IMR-90 (cell line): Measurements from ENCODE around the gene PTPRH. TPM values are rescaled to one million over a fixed set of nuclear protein-coding genes. Genes with fewer than 3 reads are reported as not detected.

ENCODE experiments used
- ATAC-seq: fragments of 200-7000 bp; cut with Tn5 transposase; 2 replicates; pipeline ENCODE4 v1.9.1; 2020; ENCODE audit warnings: low read depth, mild to moderate bottlenecking, moderate library complexity
- BruUV-seq: library from RNA; stranded (reverse); fragments of 400-500 nt; replicated peaks from 2 replicates; lab custom pipeline; 2021; lab: Mats Ljungman, UMichigan
- CTCF ChIA-PET: fragments of 300-600 bp; formaldehyde crosslinking; extraction: SDS; loops from one replicate; lab custom pipeline; 2021; ENCODE audit warnings: antibody characterized with exemption; lab: Yijun Ruan, JAX
- POLR2A ChIA-PET: fragments of 300-600 bp; sonication (Branson Sonifier 250); formaldehyde crosslinking; loops from one replicate; lab custom pipeline; 2022; ENCODE audit warnings: antibody characterized with exemption; ENCODE audit not compliant: unreplicated experiment; lab: Charles Lee
- DNase-seq: peaks from one replicate; pipeline ENCODE4 v3.0.0; 2013
- H2AFZ ChIP-seq: replicated peaks from 2 replicates; pipeline ENCODE3; 2013; ENCODE audit warnings: low read length, mild to moderate bottlenecking; ENCODE audit not compliant: poor library complexity
- H2AK5ac ChIP-seq: 2 replicates; pipeline ENCODE4 v1.6.1; 2013; ENCODE audit warnings: low read depth, low read length, inconsistent platforms
- H2AK9ac ChIP-seq: replicated peaks from 2 replicates; pipeline ENCODE3; 2013; ENCODE audit warnings: mild to moderate bottlenecking, low read depth, low read length, moderate library complexity; ENCODE audit not compliant: poor library complexity
- H2BK120ac ChIP-seq: 2 replicates; pipeline ENCODE4 v1.6.1; 2013; ENCODE audit warnings: low read depth, low read length, inconsistent platforms
- H2BK15ac ChIP-seq: 3 replicates; pipeline ENCODE4 v1.6.1; 2013; ENCODE audit warnings: low read depth, low read length, inconsistent platforms
- H2BK20ac ChIP-seq: 2 replicates; pipeline ENCODE4 v1.6.1; 2013; ENCODE audit warnings: low read depth, mild to moderate bottlenecking, inconsistent platforms, low read length, moderate library complexity
- H2BK5ac ChIP-seq: 2 replicates; pipeline ENCODE4 v1.6.1; 2013; ENCODE audit warnings: mild to moderate bottlenecking, low read depth, low read length, inconsistent platforms; ENCODE audit not compliant: poor library complexity, severe bottlenecking
- H3K14ac ChIP-seq: replicated peaks from 2 replicates; pipeline ENCODE4 v1.6.1; 2013; ENCODE audit warnings: low read depth, low read length, inconsistent platforms
- H3K18ac ChIP-seq: 2 replicates; pipeline ENCODE4 v1.6.1; 2013; ENCODE audit warnings: low read depth, low read length, control low read depth
- H3K23ac ChIP-seq: 2 replicates; pipeline ENCODE4 v1.6.1; 2013; ENCODE audit warnings: low read depth, low read length, inconsistent platforms
- H3K27ac ChIP-seq: 2 replicates; pipeline ENCODE4 v1.5.1; 2013; ENCODE audit warnings: mild to moderate bottlenecking, control low read depth, low read length; ENCODE audit not compliant: insufficient read depth
- H3K27me3 ChIP-seq: 2 replicates; pipeline ENCODE4 v1.6.1; 2013; ENCODE audit warnings: low read length; ENCODE audit not compliant: control insufficient read depth, insufficient read depth
- H3K36me3 ChIP-seq: 2 replicates; pipeline ENCODE4 v1.6.1; 2013; ENCODE audit warnings: low read length, mixed read lengths; ENCODE audit not compliant: control insufficient read depth, insufficient read depth
- H3K4ac ChIP-seq: 2 replicates; pipeline ENCODE4 v1.6.1; 2013; ENCODE audit warnings: low read depth, low read length, inconsistent platforms
- H3K4me1 ChIP-seq: 2 replicates; pipeline ENCODE4 v1.6.1; 2013; ENCODE audit warnings: low read length, mixed read lengths; ENCODE audit not compliant: control insufficient read depth, insufficient read depth
- H3K4me2 ChIP-seq: 2 replicates; pipeline ENCODE4 v1.6.1; 2013; ENCODE audit warnings: low read depth, mild to moderate bottlenecking, control low read depth, low read length, moderate library complexity
- H3K4me3 ChIP-seq: 2 replicates; pipeline ENCODE4 v1.5.1; 2013; ENCODE audit warnings: low read depth, mild to moderate bottlenecking, control low read depth, low read length, moderate library complexity; ENCODE audit not compliant: insufficient read depth
- H3K56ac ChIP-seq: 2 replicates; pipeline ENCODE4 v1.6.1; 2013; ENCODE audit warnings: low read length, inconsistent platforms; ENCODE audit not compliant: insufficient read depth; ENCODE audit errors: extremely low read depth
- H3K79me1 ChIP-seq, 2 experiments: 2 replicates each; pipeline ENCODE4 v1.6.1; 2013; ENCODE audit warnings: low read length in 2 of 2, inconsistent platforms in 1 of 2, low read depth in 1 of 2
- H3K9ac ChIP-seq: 2 replicates; pipeline ENCODE4 v1.6.1; 2013; ENCODE audit warnings: low read depth, low read length, control low read depth
- H3K9me1 ChIP-seq: 2 replicates; pipeline ENCODE4 v1.6.1; 2013; ENCODE audit warnings: low read length, inconsistent platforms; ENCODE audit not compliant: insufficient read depth
- H3K9me3 ChIP-seq: 2 replicates; pipeline ENCODE4 v1.6.1; 2013; ENCODE audit warnings: low read length; ENCODE audit not compliant: control insufficient read depth, insufficient read depth
- H4K20me1 ChIP-seq: 2 replicates; pipeline ENCODE4 v1.6.1; 2013; ENCODE audit warnings: low read length, inconsistent platforms; ENCODE audit not compliant: insufficient read depth
- H4K5ac ChIP-seq: 2 replicates; pipeline ENCODE4 v1.6.1; 2013; ENCODE audit warnings: mild to moderate bottlenecking, low read depth, low read length, control low read depth
- H4K8ac ChIP-seq, 2 experiments: 2 replicates each; pipeline ENCODE4 v1.6.1; 2013; ENCODE audit warnings: low read depth in 2 of 2, low read length in 2 of 2, control low read depth in 1 of 2, inconsistent platforms in 1 of 2
- H4K91ac ChIP-seq: 2 replicates; pipeline ENCODE4 v1.6.1; 2013; ENCODE audit warnings: low read depth, low read length, inconsistent platforms; ENCODE audit not compliant: insufficient read depth
- BHLHE40 ChIP-seq: fragments of 150-350 bp; IDR thresholded peaks from 2 replicates; pipeline ENCODE4 v1.6.1; 2016; ENCODE audit warnings: mild to moderate bottlenecking, low read depth, low read length
- CEBPB ChIP-seq: IDR thresholded peaks from 2 replicates; pipeline ENCODE4 v1.6.1; 2012; ENCODE audit warnings: low read depth, low read length, improper control_type of control experiment
- FOS ChIP-seq: fragments of 150-350 bp; IDR thresholded peaks from 2 replicates; pipeline ENCODE4 v1.6.1; 2016; ENCODE audit warnings: low read depth, low read length
- MAFK ChIP-seq: IDR thresholded peaks from 2 replicates; pipeline ENCODE4 v1.6.1; 2012; ENCODE audit warnings: low read depth, low read length, improper control_type of control experiment
- NFE2L2 ChIP-seq: fragments of 150-350 bp; IDR thresholded peaks from 2 replicates; pipeline ENCODE4 v1.6.1; 2016; ENCODE audit warnings: low read depth, mild to moderate bottlenecking, low read length
- RAD21 ChIP-seq: IDR thresholded peaks from 2 replicates; pipeline ENCODE4 v1.6.1; 2012; ENCODE audit warnings: low read length, improper control_type of control experiment
- RCOR1 ChIP-seq: IDR thresholded peaks from 2 replicates; pipeline ENCODE4 v1.6.1; 2012; ENCODE audit warnings: mild to moderate bottlenecking, low read length, improper control_type of control experiment; ENCODE audit not compliant: insufficient replicate concordance
- WGBS, 2 experiments: methylation state at CpG; one replicate each; pipeline versions ENCODE4 v1.1.5 to v1.1.7; 2013; ENCODE audit warnings: missing lambda C conversion rate in 2 of 2; ENCODE audit not compliant: insufficient read length in 1 of 2; ENCODE audit errors: extremely low coverage in 2 of 2; 5-methylcytosine and 5-hydroxymethylcytosine counted together
- dilution Hi-C: fragments of 300-500 bp; cut with HindIII; formaldehyde crosslinking; loops from one replicate; pipeline ENCODE4 v1.14.3; 2018; ENCODE audit warnings: low sequenced_read_pairs; ENCODE audit not compliant: unreplicated experiment
- in situ Hi-C: fragments of 300-500 bp; cut with MboI; formaldehyde crosslinking; loops from 3 replicates; pipeline ENCODE4 v1.14.3; 2019; ENCODE audit warnings: low sequenced_read_pairs, inconsistent platforms, mixed read lengths
- intact Hi-C: fragments of 100-400 bp; cut with micrococcal nuclease; formaldehyde crosslinking; loops from 2 replicates; pipeline ENCODE4 v1.10.0; 2022
- polyA plus RNA-seq, 3 experiments: library from polyadenylated mRNA; depleted of rRNA; stranded (reverse); fragments of >200 nt; gene quantifications; 2 replicates each; pipeline ENCODE4 v1.2.3, GENCODE V29; 2012; ENCODE audit warnings: low replicate concordance in 1 of 3
- total RNA-seq: library from RNA; depleted of rRNA; stranded (reverse); fragments of >200 nt; gene quantifications from 2 replicates; pipeline ENCODE4 v1.2.3, GENCODE V29; 2012
- TF ChIP-seq, protein P1 (sequence below): conservative IDR thresholded peaks from 2 replicates; pipeline ENCODE4 v1.5.1; 2012; ENCODE audit warnings: mild to moderate bottlenecking, low read depth, low read length, improper control_type of control experiment
- TF ChIP-seq, protein P2 (sequence below): fragments of 150-350 bp; IDR thresholded peaks from 2 replicates; pipeline ENCODE4 v1.6.1; 2016; ENCODE audit warnings: low read depth, mild to moderate bottlenecking, low read length, moderate library complexity, borderline replicate concordance
- TF ChIP-seq, protein P3 (sequence below): fragments of 150-350 bp; IDR thresholded peaks from 2 replicates; pipeline ENCODE4 v1.6.1; 2017; ENCODE audit warnings: mild to moderate bottlenecking, antibody characterized with exemption, low read length, low read depth

Gene PTPRH
- total and polyA plus RNA-seq, 2 of the 4 experiments (the other 2 are of a cell fraction): 1.3 to 3.4 TPM

DNA sequence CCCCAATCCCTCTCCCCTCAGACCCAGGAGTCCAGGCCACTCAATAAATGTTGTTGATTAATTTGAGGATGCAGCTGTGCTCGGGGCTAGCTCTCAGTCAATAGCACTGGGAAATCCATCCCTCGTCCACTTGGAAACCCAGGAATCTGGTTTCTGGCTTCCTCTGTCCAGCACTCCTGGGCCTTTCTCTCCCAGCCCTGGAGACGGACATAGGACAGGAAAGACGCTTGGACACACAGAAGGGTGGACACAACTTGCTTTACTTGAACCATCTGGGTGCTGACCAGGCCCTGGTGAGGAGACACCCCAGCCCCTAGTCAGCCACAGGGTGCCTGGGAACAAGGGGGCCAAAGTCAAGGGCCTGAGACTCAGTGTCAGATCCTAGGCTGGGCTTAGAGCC is 50.9 kb downstream of the PTPRH start:
- H3K23ac ChIP-seq: no peak overlapping the region
- no peak overlapping the region for H4K5ac ChIP-seq
- no peak overlapping the region for H2BK15ac ChIP-seq
- no peak overlapping the region for H2AK5ac ChIP-seq
- WGBS, 2 experiments: 58% methylated on average over 2 of the region's 4 CpGs; no CpG with 5 or more reads in 1 of the 2 experiments
- H2AK9ac ChIP-seq: no peak overlapping the region
- H4K20me1 ChIP-seq: no peaks in the 10 kb centered on the region
- CTCF ChIA-PET: no interaction called here
- no peak overlapping the region for H2BK5ac ChIP-seq
- TF ChIP-seq FOS: no peak
- TF ChIP-seq, protein P1, sequence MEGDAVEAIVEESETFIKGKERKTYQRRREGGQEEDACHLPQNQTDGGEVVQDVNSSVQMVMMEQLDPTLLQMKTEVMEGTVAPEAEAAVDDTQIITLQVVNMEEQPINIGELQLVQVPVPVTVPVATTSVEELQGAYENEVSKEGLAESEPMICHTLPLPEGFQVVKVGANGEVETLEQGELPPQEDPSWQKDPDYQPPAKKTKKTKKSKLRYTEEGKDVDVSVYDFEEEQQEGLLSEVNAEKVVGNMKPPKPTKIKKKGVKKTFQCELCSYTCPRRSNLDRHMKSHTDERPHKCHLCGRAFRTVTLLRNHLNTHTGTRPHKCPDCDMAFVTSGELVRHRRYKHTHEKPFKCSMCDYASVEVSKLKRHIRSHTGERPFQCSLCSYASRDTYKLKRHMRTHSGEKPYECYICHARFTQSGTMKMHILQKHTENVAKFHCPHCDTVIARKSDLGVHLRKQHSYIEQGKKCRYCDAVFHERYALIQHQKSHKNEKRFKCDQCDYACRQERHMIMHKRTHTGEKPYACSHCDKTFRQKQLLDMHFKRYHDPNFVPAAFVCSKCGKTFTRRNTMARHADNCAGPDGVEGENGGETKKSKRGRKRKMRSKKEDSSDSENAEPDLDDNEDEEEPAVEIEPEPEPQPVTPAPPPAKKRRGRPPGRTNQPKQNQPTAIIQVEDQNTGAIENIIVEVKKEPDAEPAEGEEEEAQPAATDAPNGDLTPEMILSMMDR: no peak
- no peak for TF ChIP-seq MAFK
- TF ChIP-seq RCOR1: no peak
- TF ChIP-seq, protein P2, sequence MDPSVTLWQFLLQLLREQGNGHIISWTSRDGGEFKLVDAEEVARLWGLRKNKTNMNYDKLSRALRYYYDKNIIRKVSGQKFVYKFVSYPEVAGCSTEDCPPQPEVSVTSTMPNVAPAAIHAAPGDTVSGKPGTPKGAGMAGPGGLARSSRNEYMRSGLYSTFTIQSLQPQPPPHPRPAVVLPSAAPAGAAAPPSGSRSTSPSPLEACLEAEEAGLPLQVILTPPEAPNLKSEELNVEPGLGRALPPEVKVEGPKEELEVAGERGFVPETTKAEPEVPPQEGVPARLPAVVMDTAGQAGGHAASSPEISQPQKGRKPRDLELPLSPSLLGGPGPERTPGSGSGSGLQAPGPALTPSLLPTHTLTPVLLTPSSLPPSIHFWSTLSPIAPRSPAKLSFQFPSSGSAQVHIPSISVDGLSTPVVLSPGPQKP: no peak
- TF ChIP-seq RAD21: no peak
- TF ChIP-seq NFE2L2: no peak
- TF ChIP-seq CEBPB: no peak
- TF ChIP-seq BHLHE40: no peak
- TF ChIP-seq, protein P3, sequence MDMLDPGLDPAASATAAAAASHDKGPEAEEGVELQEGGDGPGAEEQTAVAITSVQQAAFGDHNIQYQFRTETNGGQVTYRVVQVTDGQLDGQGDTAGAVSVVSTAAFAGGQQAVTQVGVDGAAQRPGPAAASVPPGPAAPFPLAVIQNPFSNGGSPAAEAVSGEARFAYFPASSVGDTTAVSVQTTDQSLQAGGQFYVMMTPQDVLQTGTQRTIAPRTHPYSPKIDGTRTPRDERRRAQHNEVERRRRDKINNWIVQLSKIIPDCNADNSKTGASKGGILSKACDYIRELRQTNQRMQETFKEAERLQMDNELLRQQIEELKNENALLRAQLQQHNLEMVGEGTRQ: no peak
- in situ Hi-C loops (no loop called here), dilution Hi-C loops (no loop called here), intact Hi-C loops (no loop called here)
- H3K4me1 ChIP-seq: peaks cover 2% of the 10 kb centered on the region; the same call in 1 of the 2 replicates
- no peaks in the 10 kb centered on the region for H3K36me3 ChIP-seq
- no peak overlapping the region for H4K8ac ChIP-seq
- no peak for ATAC-seq
- H3K9ac ChIP-seq: no peak overlapping the region
- H3K4me3 ChIP-seq: no peak overlapping the region
- H2BK120ac ChIP-seq: no peak overlapping the region
- H3K4me2 ChIP-seq: no peak overlapping the region
- no peak overlapping the region for H3K18ac ChIP-seq
- no peaks in the 10 kb centered on the region for H3K9me3 ChIP-seq
- POLR2A ChIA-PET: no interaction called here
- no peak overlapping the region for H2BK20ac ChIP-seq
- no peak overlapping the region for H2AFZ ChIP-seq
- H3K27me3 ChIP-seq: peaks cover 42% of the 10 kb centered on the region
- H3K56ac ChIP-seq: no peak overlapping the region
- no peak overlapping the region for H3K4ac ChIP-seq
- H3K9me1 ChIP-seq: no peaks in the 10 kb centered on the region
- H4K91ac ChIP-seq: no peak overlapping the region
- H3K27ac ChIP-seq: no peak overlapping the region
- H3K79me1 ChIP-seq: no peaks in the 10 kb centered on the region
- H3K14ac ChIP-seq: no peak overlapping the region
- no TSS peak for BruUV-seq
- no peak for DNase-seq
